ENCODE results near the gene DRD4.
"Not testable (repeated sequence)": the region's sequence is repeated elsewhere in the genome, so short reads cannot be mapped to it uniquely, and the experiment has no call there.

DRD4 gene

GRCh38 chr11:645536-645935, 8.5 kb downstream of the DRD4 start:
- H3K36me3 Mint-ChIP-seq (ENCODE audit: insufficient read depth): peaks cover 22% of the 10 kb centered on the region
- DNase-seq (ENCODE audit: low spot score in 2 of 2) (no peak), ATAC-seq (replicated peaks; ENCODE audit: extremely low read depth, poor library complexity, severe bottlenecking) (no peak)
- H3K9me3 Mint-ChIP-seq: no peaks in the 10 kb centered on the region
- H3K27ac Mint-ChIP-seq (ENCODE audit: low read depth): no peak overlapping the region
- H3K4me3 Mint-ChIP-seq: no peak overlapping the region
- no peaks in the 10 kb centered on the region for H3K27me3 Mint-ChIP-seq
- peaks cover 2% of the 10 kb centered on the region for H3K4me1 Mint-ChIP-seq

GRCh38 chr11:646214-646613, 9.1 kb downstream of the DRD4 start:
- Mint-ChIP-seq H3K4me3 (no peak overlapping the region), H3K36me3 (ENCODE audit: insufficient read depth) (peaks cover 22% of the 10 kb centered on the region), H3K9me3 (no peaks in the 10 kb centered on the region), H3K27ac (ENCODE audit: low read depth) (no peak overlapping the region), H3K27me3 (no peaks in the 10 kb centered on the region), H3K4me1 (no peaks in the 10 kb centered on the region)
- DNase-seq (ENCODE audit: low spot score in 2 of 2): no peak
- no peak for ATAC-seq (replicated peaks; ENCODE audit: extremely low read depth, poor library complexity, severe bottlenecking)

- H3K4me3 Mint-ChIP-seq; H3K27me3 Mint-ChIP-seq; ATAC-seq (replicated peaks; ENCODE audit: extremely low read depth, poor library complexity, severe bottlenecking): not testable (repeated sequence)
Observed at GRCh38 chr11:647672-648158, 10.6 kb downstream of the DRD4 start.

GRCh38 chr11:650482-650881, 13.4 kb downstream of the DRD4 start:
- Mint-ChIP-seq H3K4me3 (no peak overlapping the region), H3K9me3 (no peaks in the 10 kb centered on the region), H3K27ac (ENCODE audit: low read depth) (no peak overlapping the region), H3K4me1 (no peaks in the 10 kb centered on the region), H3K27me3 (no peaks in the 10 kb centered on the region), H3K36me3 (ENCODE audit: insufficient read depth) (peaks cover 28% of the 10 kb centered on the region)
- DNase-seq (ENCODE audit: low spot score in 2 of 2): no peak
- no peak for ATAC-seq (replicated peaks; ENCODE audit: extremely low read depth, poor library complexity, severe bottlenecking)

More at GRCh38 chr11:647672-648158, 10.6 kb downstream of the DRD4 start:
- H3K4me1 Mint-ChIP-seq; H3K27ac Mint-ChIP-seq (ENCODE audit: low read depth); H3K9me3 Mint-ChIP-seq; DNase-seq (ENCODE audit: low spot score in 2 of 2): not testable (repeated sequence)
- peaks cover 26% of the 10 kb centered on the region for H3K36me3 Mint-ChIP-seq (ENCODE audit: insufficient read depth)

- H3K4me3 Mint-ChIP-seq; H3K27me3 Mint-ChIP-seq; DNase-seq (ENCODE audit: low spot score in 2 of 2); H3K9me3 Mint-ChIP-seq; ATAC-seq (replicated peaks; ENCODE audit: extremely low read depth, poor library complexity, severe bottlenecking); H3K4me1 Mint-ChIP-seq; H3K27ac Mint-ChIP-seq (ENCODE audit: low read depth): not testable (repeated sequence)
- peaks cover 22% of the 10 kb centered on the region for H3K36me3 Mint-ChIP-seq (ENCODE audit: insufficient read depth)
Observed at GRCh38 chr11:653136-653535, 16.1 kb downstream of the DRD4 start.

GRCh38 chr11:653837-654236, 16.8 kb downstream of the DRD4 start:
- DNase-seq (ENCODE audit: low spot score in 2 of 2): no peak
- no peaks in the 10 kb centered on the region for H3K27me3 Mint-ChIP-seq
- H3K36me3 Mint-ChIP-seq (ENCODE audit: insufficient read depth): peaks cover 22% of the 10 kb centered on the region
- no peak overlapping the region for H3K27ac Mint-ChIP-seq (ENCODE audit: low read depth)
- H3K4me3 Mint-ChIP-seq: no peak overlapping the region
- no peak for ATAC-seq (replicated peaks; ENCODE audit: extremely low read depth, poor library complexity, severe bottlenecking)
- H3K4me1 Mint-ChIP-seq: no peaks in the 10 kb centered on the region
- H3K9me3 Mint-ChIP-seq: no peaks in the 10 kb centered on the region

GRCh38 chr11:654444-654843, 17.4 kb downstream of the DRD4 start:
- H3K9me3 Mint-ChIP-seq; H3K4me3 Mint-ChIP-seq; H3K27ac Mint-ChIP-seq (ENCODE audit: low read depth); ATAC-seq (replicated peaks; ENCODE audit: extremely low read depth, poor library complexity, severe bottlenecking); DNase-seq (ENCODE audit: low spot score in 2 of 2); H3K4me1 Mint-ChIP-seq; H3K27me3 Mint-ChIP-seq: not testable (repeated sequence)
- H3K36me3 Mint-ChIP-seq (ENCODE audit: insufficient read depth): peaks cover 23% of the 10 kb centered on the region

GRCh38 chr11:655036-655726, 18.1 kb downstream of the DRD4 start:
- H3K4me3 Mint-ChIP-seq: no peak overlapping the region
- ATAC-seq (replicated peaks; ENCODE audit: extremely low read depth, poor library complexity, severe bottlenecking): no peak
- no peaks in the 10 kb centered on the region for H3K27me3 Mint-ChIP-seq
- H3K27ac Mint-ChIP-seq (ENCODE audit: low read depth): no peak overlapping the region
- no peaks in the 10 kb centered on the region for H3K4me1 Mint-ChIP-seq
- no peak for DNase-seq (ENCODE audit: low spot score in 2 of 2)
- peaks cover 20% of the 10 kb centered on the region for H3K36me3 Mint-ChIP-seq (ENCODE audit: insufficient read depth)
- H3K9me3 Mint-ChIP-seq: no peaks in the 10 kb centered on the region

- H3K36me3 Mint-ChIP-seq (ENCODE audit: insufficient read depth): peaks cover 19% of the 10 kb centered on the region
Observed at GRCh38 chr11:656426-656825, 19.4 kb downstream of the DRD4 start.

GRCh38 chr11:656866-657265, 19.8 kb downstream of the DRD4 start:
- Mint-ChIP-seq H3K27ac (ENCODE audit: low read depth) (no peak overlapping the region), H3K36me3 (ENCODE audit: insufficient read depth) (peaks cover 15% of the 10 kb centered on the region), H3K4me3 (no peak overlapping the region), H3K9me3 (no peaks in the 10 kb centered on the region), H3K27me3 (no peaks in the 10 kb centered on the region), H3K4me1 (no peaks in the 10 kb centered on the region)
- no peak for DNase-seq (ENCODE audit: low spot score in 2 of 2)
- ATAC-seq (replicated peaks; ENCODE audit: extremely low read depth, poor library complexity, severe bottlenecking): no peak

More at GRCh38 chr11:656426-656825, 19.4 kb downstream of the DRD4 start:
- DNase-seq (ENCODE audit: low spot score in 2 of 2) (no peak), ATAC-seq (replicated peaks; ENCODE audit: extremely low read depth, poor library complexity, severe bottlenecking) (no peak)
- Mint-ChIP-seq H3K9me3 (no peaks in the 10 kb centered on the region), H3K4me3 (no peak overlapping the region), H3K27me3 (no peaks in the 10 kb centered on the region), H3K4me1 (no peaks in the 10 kb centered on the region), H3K27ac (ENCODE audit: low read depth) (no peak overlapping the region)

- Mint-ChIP-seq H3K9me3 (no peaks in the 10 kb centered on the region), H3K27ac (ENCODE audit: low read depth) (no peak overlapping the region), H3K27me3 (no peaks in the 10 kb centered on the region), H3K4me3 (no peak overlapping the region), H3K36me3 (ENCODE audit: insufficient read depth) (peaks cover 11% of the 10 kb centered on the region), H3K4me1 (peaks cover 2% of the 10 kb centered on the region)
- DNase-seq (ENCODE audit: low spot score in 2 of 2) (no peak), ATAC-seq (replicated peaks; ENCODE audit: extremely low read depth, poor library complexity, severe bottlenecking) (no peak)
Observed at GRCh38 chr11:657691-658126, 20.6 kb downstream of the DRD4 start.

GRCh38 chr11:659532-660085, 22.5 kb downstream of the DRD4 start:
- H3K4me1 Mint-ChIP-seq: peaks cover 5% of the 10 kb centered on the region
- no peaks in the 10 kb centered on the region for H3K27me3 Mint-ChIP-seq
- no peak for ATAC-seq (replicated peaks; ENCODE audit: extremely low read depth, poor library complexity, severe bottlenecking)
- H3K4me3 Mint-ChIP-seq: no peak overlapping the region
- no peaks in the 10 kb centered on the region for H3K9me3 Mint-ChIP-seq
- no peak for DNase-seq (ENCODE audit: low spot score in 2 of 2)
- no peak overlapping the region for H3K27ac Mint-ChIP-seq (ENCODE audit: low read depth)
- peaks cover 8% of the 10 kb centered on the region for H3K36me3 Mint-ChIP-seq (ENCODE audit: insufficient read depth)

- no peak overlapping the region for H3K27ac Mint-ChIP-seq (ENCODE audit: low read depth)
- H3K4me1 Mint-ChIP-seq: peaks cover 5% of the 10 kb centered on the region
Observed at GRCh38 chr11:660281-660680, 23.2 kb downstream of the DRD4 start.

More at GRCh38 chr11:660281-660680, 23.2 kb downstream of the DRD4 start:
- DNase-seq (ENCODE audit: low spot score in 2 of 2) (no peak), ATAC-seq (replicated peaks; ENCODE audit: extremely low read depth, poor library complexity, severe bottlenecking) (no peak)
- Mint-ChIP-seq H3K36me3 (ENCODE audit: insufficient read depth) (peaks cover 8% of the 10 kb centered on the region), H3K9me3 (no peaks in the 10 kb centered on the region), H3K4me3 (no peak overlapping the region), H3K27me3 (no peaks in the 10 kb centered on the region)
